Kidney glomerular epithelial cell (primary cell): ENCODE results near the gene COL25A1.
A peak's percentile ranks its signal among the peaks of the same experiment; 100 is the strongest.
"Not testable (repeated sequence)": the region's sequence is repeated elsewhere in the genome, so short reads cannot be mapped to it uniquely, and the experiment has no call there.

Experiments used
- DNase-seq: peaks from one replicate; lab custom pipeline; 2025; lab: John Stamatoyannopoulos, UW

Gene COL25A1

DNA sequence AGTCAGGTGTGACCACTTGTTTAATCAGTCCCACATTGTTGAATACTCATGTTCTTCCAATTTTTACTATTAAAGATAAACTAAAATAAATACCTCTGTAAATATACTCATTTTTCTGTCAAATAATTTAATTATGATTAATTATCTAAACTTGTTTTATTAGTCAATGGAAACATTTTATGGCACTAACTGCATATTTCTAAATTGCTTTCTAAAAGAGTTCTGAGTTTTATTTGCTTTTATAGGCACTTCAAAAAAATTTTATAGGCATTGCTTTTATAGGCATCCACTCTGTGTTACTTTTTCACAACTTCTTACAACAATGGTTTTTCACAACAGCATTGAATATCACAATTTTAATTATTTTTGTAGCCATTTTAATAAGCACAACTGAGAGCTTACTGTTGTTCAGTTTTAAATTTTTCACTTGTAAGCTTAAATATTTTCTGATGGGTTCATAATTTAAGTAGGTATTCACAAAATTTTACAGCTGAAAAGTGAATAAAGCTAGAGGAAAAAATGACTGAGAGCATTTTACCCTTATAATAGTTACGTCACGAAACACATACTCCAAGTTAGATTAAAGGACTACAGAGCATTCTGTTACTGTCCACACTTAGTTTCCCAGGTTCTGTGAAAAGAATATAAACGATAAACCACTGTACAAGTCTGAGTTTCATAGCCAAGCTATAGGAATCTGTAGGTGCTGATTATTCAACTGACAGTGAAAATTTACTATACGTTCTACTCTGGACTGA lies 398.8 kb downstream of the COL25A1 start:
- DNase-seq = no peak

DNA sequence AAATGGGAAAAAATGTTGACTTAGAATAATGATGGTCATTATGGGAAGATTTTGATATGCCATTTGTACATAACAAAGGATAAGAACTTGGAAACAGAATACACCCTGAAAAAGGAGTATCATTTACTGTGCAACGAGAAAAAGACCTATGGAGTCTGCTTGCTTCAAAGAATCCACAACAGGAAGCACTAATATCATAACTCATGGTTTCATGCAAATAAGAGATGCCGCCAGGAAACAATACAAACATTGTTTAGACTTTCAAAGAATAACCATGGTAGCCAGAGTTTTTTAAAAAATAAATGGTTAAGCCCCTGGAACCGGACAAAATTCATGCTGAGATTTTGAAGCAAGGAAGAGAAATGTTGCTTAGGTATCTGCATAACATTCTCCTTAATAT lies 399.7 kb downstream of the COL25A1 start:
- no peak for DNase-seq

- no peak for DNase-seq
Observed at GRCh38 chr4:108901291-108901690, 401.2 kb downstream of the COL25A1 start.

DNA sequence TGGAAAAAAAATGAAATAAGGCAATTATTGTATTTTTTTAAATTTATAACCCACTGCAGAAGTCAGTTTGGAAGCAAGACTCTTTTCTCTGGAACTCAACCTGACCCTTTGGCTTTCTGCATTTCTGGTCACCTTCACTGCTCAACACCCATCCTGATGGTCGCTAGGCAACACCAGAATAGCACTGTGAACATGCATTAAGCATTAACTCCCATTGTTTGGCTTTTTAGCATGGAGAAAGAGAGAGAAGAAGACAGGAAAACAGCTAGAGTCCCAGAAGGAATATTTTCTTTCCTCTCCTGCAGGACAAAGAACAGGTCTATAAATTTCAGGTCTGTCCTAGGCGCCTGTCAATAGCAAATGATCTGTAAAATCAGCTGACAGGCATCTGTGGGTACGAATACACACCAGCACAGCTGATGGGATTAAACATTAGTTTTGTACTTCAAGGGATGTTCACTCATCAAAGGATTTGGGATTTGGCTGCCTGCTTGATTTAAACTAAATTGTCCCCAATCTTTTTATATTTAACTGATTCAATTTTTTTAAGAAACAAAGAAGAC lies 402.4 kb downstream of the COL25A1 start:
- no peak for DNase-seq

GRCh38 chr4:108893468-108893867 lies 409.0 kb downstream of the COL25A1 start:
- no peak for DNase-seq

- DNase-seq = no peak
Observed at GRCh38 chr4:108891896-108892590, 410.4 kb downstream of the COL25A1 start.

DNA sequence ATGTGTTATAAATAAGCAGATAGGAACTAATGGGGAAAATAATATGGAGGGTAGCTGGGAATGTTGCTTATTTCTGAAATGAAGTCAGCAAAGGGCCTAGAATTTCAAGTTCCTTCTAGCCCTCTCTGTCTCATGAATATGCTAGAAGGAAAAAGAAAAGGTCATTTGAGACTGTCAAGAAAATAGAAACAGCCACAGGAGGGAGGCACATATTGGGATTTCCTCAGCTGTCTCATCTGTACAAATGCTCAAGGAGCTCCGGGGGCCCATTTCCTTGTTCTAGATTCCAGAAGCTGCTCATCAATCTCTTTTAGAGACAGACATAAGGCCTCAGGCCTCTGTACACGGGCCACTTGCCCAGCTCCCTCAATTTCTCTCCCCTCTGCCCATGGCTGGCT lies 412.0 kb downstream of the COL25A1 start:
- no peak for DNase-seq

GRCh38 chr4:108889696-108890483 lies 412.6 kb downstream of the COL25A1 start:
- DNase-seq = no peak

DNA sequence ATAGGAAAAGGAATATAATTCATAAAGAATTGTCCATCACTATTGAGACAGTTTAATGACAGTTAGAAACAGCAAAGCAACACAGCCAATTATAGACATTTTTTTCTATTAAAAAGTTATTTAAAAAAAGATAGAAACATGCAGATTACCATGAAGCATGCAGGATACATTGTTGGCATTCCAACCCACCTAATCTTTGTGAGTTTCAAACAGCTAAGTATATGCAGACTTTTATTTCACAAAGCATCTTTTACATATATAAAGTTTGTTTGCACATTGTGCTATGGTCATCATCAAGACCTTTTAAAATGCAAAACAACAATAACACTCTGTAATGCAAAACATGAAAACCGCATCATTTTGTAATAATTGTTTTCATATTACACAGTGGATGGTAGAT lies 413.7 kb downstream of the COL25A1 start:
- no peak for DNase-seq

DNA sequence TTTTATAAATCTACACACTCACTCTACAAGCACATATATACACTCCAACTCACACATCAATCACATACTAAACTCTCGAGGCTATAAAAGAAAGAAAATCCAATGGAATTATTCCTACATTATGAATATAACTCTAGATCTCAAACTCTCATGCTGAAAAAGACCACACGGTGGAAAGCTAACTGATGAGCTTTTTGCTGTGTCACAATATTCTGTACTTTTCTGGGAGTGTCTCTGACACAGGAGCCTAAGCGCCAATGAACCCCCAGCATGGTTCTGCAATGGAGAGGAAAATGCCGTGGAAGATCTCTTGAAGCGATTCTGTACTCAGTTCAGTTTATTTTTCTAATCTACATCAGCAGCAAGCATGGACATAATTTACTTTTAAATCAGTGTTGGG lies 415.4 kb downstream of the COL25A1 start:
- no peak for DNase-seq

DNA sequence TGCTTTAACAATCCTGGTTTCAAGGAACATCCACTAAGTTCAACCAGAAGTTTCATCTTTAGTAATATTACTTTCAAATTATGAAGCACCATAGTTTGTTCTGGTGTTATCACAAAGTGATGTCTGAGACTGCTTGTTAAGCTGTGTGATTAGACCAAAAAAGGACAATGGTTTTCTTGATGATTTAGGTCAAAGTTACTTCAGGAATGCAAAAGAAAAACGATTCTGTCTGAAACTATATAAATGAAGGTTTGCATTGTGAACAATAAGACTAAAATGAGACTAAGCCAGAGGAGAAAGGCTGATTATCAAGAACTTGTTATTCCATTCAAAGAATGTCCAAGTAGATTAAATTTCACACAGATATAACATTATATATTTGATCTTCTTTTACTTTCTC lies 417.2 kb downstream of the COL25A1 start:
- DNase-seq = peak; percentile 70

- DNase-seq = no peak
Observed at GRCh38 chr4:108884596-108884995, 417.9 kb downstream of the COL25A1 start.

DNA sequence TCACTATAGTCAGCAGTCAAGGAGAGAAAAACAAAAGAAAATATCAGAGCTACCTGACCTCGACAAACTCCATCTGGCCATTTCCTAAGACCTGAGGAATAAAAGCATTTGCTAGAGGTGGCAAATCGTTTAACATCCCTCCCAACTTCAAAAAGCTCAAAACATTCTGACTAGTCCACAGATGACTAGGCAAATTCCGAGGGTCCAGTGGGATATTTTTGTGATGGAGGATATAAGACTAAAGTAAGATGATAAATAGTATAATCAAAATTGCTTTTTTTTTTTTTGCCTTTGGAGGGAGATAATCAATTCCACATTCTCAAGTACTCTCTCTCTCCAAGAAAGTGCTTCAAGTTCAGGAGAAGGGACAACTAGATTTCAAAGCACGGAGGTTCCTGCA lies 420.5 kb downstream of the COL25A1 start:
- DNase-seq = no peak

GRCh38 chr4:108881190-108881589 lies 421.3 kb downstream of the COL25A1 start:
- DNase-seq = peak; percentile 90

DNA sequence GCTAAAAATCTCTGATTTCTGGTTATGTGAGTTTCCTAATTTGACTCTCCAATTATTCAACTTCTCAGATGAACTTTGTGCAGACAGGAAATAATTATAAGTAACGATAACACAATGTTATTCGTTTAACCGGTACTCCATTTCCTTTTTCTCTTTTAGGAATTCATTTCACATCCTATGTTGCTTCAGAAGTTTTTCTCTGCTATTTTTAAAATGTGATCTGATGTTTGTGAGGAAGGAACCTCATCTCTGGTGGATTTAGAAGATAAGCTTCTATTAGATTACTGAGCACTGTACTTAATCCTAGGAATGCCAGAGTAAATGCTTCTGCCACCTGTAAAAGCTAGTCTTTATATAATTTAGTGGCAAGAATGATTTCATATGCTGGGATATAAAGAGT lies 423.7 kb downstream of the COL25A1 start:
- no peak for DNase-seq

DNA sequence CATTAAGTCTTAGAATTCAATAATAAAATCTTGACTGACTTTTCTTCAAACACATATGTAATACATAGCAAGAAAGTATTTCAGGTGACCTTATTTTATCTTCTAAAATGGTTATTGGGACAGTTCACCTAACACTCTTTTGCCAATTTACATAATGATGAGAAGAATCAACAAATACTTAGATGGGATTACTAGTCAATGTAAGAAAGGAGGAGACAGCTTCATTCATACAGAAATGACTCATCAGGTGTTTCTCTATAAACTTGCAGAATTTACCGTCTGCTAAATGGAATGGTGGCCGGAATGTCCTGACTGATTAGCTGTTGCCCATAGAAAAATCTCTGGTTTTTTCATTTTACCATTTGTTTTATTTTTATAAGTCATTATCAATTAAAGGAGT lies 424.6 kb downstream of the COL25A1 start:
- no peak for DNase-seq

DNA sequence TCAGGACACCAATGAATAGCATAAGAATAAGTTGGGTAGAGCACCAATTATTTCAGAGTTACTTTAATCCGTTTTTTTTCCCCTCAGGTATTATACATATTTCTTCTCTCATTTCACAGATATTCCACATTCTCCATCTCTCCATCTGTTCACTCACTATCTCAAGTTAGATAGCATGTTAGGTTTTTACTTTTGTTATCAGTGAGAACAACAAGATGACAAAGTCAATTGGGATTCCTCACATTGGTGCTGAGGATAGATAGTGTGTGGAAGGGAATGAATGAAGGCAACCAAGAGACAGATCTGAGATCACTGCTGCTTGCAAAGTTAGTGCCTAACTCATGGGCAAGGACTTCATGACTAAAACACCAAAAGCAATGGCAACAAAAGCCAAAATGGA lies 427.7 kb downstream of the COL25A1 start:
- DNase-seq = no peak

GRCh38 chr4:108869970-108870369 lies 432.5 kb downstream of the COL25A1 start:
- DNase-seq = not testable (repeated sequence)

DNA sequence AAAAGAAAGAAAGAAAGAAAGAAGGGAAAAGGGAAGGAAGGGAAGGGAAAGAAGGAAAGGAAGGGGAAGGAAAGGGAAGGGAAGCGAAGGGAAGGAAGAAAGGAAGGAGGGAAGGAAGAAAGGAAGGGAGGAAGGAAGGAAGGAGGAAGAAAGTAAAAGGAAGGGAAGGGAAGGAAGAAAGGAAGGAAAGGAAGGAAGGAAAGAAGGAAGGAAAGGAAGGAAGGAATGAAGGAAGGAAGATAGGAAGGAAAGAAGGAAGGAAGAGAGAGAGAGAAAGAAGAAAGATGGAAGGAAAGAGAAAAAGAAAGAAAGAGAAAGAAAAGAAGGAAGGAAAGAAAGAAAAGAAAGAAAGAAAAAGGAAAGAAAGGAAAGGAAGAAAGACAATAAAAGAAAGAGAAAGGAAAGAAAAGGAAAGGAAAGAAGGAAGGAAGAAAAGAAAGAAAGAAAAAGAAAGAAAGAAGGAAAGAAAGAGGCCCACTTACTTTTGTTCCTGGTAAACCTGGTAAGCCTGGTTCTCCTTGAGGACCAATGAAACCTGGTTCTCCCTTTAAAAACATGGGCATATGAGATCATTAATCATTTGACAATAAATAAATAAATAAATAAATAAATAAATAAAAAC lies 433.7 kb downstream of the COL25A1 start:
- no peak for DNase-seq

- no peak for DNase-seq
Observed at GRCh38 chr4:108867476-108867875, 435.0 kb downstream of the COL25A1 start.

- peak; percentile 10 for DNase-seq
Observed at GRCh38 chr4:108861334-108861733, 441.1 kb downstream of the COL25A1 start.

DNA sequence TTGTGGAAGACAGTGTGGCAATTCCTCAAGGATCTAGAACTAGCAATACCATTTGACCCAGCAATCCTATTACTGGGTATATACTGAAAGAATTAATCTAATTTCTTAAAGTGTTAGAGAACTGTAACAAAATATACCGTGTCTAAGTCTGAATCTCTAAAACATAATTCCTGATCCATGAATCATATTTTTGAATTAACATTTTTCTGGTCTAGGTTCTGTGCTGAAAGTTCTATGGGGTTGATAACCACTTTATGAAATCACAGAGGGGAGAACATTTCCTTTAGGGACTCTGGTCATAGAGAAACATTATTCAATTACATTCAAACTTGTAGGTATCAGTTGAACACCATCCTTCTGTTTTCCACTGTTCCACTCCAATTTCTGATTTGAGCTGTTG lies 447.7 kb downstream of the COL25A1 start:
- no peak for DNase-seq
